Suprapubic skin (tissue), 4 donors: ENCODE results near the gene NAT8L. TPM values are rescaled to one million over a fixed set of nuclear protein-coding genes. Genes with fewer than 3 reads are reported as not detected.

Experiments
- DNase-seq, 2 donors: peaks; one replicate each; pipeline ENCODE4 v3.0.0-alpha.2; 2019; ENCODE audit warnings: low spot score in 2 of 2
- H3K27ac ChIP-seq: fragments of 200-600 bp; sonication (generic); one replicate; pipeline ENCODE4 v1.5.1; 2019
- H3K27me3 ChIP-seq: fragments of 200-600 bp; sonication (generic); one replicate; pipeline ENCODE4 v1.5.1; 2019
- H3K36me3 ChIP-seq: fragments of 200-600 bp; sonication (generic); one replicate; pipeline ENCODE4 v1.5.1; 2019
- H3K4me1 ChIP-seq: fragments of 200-600 bp; sonication (generic); one replicate; pipeline ENCODE4 v1.5.1; 2019
- H3K4me3 ChIP-seq: fragments of 200-600 bp; sonication (generic); one replicate; pipeline ENCODE4 v1.5.1; 2019; ENCODE audit warnings: mild to moderate bottlenecking
- H3K9me3 ChIP-seq: fragments of 200-600 bp; sonication (generic); one replicate; pipeline ENCODE4 v1.5.1; 2019
- CTCF ChIP-seq, 2 donors: fragments of 200-600 bp in 1 of 2; fragments of 450-650 bp in 1 of 2; sonication (generic) in 1 of 2; IDR thresholded peaks; one replicate each; pipeline ENCODE4 v1.5.1; 2016 to 2019; ENCODE audit warnings: antibody characterized with exemption in 2 of 2, mild to moderate bottlenecking in 1 of 2, moderate library complexity in 1 of 2
- EP300 ChIP-seq: sonication (generic); formaldehyde crosslinking; IDR thresholded peaks from one replicate; pipeline ENCODE4 v1.6.1; 2017; ENCODE audit warnings: antibody characterized with exemption
- POLR2A ChIP-seq, 2 donors: fragments of 450-650 bp; IDR thresholded peaks; one replicate each; pipeline ENCODE4 v1.6.1; 2017; ENCODE audit warnings: antibody characterized with exemption in 2 of 2, mild to moderate bottlenecking in 2 of 2, moderate library complexity in 2 of 2
- POLR2AphosphoS5 ChIP-seq, 3 donors: sonication (generic); formaldehyde crosslinking; IDR thresholded peaks; one replicate each; pipeline ENCODE4 v1.6.1; 2017; ENCODE audit warnings: antibody characterized with exemption in 3 of 3
- WGBS: methylation state at CpG from one replicate; pipeline ENCODE4 v1.1.5; 2018; 5-methylcytosine and 5-hydroxymethylcytosine counted together
- total RNA-seq, 4 donors: library from RNA; depleted of rRNA; stranded (reverse); fragments of >200 nt; gene quantifications; one replicate each; pipeline ENCODE4 v1.1.0, GENCODE V29; 2016

The NAT8L gene
- total RNA-seq, 4 donors from 2014 or later, result 1.0 to 2.8 (median 1.6) TPM

GRCh38 chr4:2077537-2078460, 18.7 kb downstream of the NAT8L start:
- Histone ChIP-seq H3K36me3 (no peaks in the 10 kb centered on the region), H3K4me3 (no peak overlapping the region), H3K27me3 (no peaks in the 10 kb centered on the region), H3K27ac (no peak overlapping the region), H3K9me3 (no peaks in the 10 kb centered on the region), H3K4me1 (no peaks in the 10 kb centered on the region)
- 84% methylated on average over 15 of the region's 17 CpGs for WGBS
- DNase-seq, result peak in 1 of 2 donors; percentile 32
- TF ChIP-seq POLR2AphosphoS5 (IDR thresholded peaks at IDR 0.05), result no peak
- no peak for TF ChIP-seq POLR2A (IDR thresholded peaks at IDR 0.05)
- no peak for TF ChIP-seq EP300
- no peak for TF ChIP-seq CTCF (IDR thresholded peaks at IDR 0.05)

GRCh38 chr4:2078584-2078983, 19.5 kb downstream of the NAT8L start:
- WGBS, result 76% methylated on average over 9 of the region's 9 CpGs

GRCh38 chr4:2079006-2079405, 19.9 kb downstream of the NAT8L start:
- no peaks in the 10 kb centered on the region for H3K9me3 ChIP-seq
- no peaks in the 10 kb centered on the region for H3K27me3 ChIP-seq
- no peaks in the 10 kb centered on the region for H3K4me1 ChIP-seq
- 94% methylated on average over 5 of the region's 5 CpGs for WGBS
- no peaks in the 10 kb centered on the region for H3K36me3 ChIP-seq
- H3K4me3 ChIP-seq, result no peak overlapping the region
- DNase-seq, result no peak
- H3K27ac ChIP-seq, result no peak overlapping the region
- TF ChIP-seq CTCF (IDR thresholded peaks at IDR 0.05), result no peak
- no peak for TF ChIP-seq EP300
- TF ChIP-seq POLR2AphosphoS5 (IDR thresholded peaks at IDR 0.05), result no peak
- TF ChIP-seq POLR2A (IDR thresholded peaks at IDR 0.05), result no peak

More at GRCh38 chr4:2078584-2078983, 19.5 kb downstream of the NAT8L start:
- Histone ChIP-seq H3K4me1 (no peaks in the 10 kb centered on the region), H3K36me3 (no peaks in the 10 kb centered on the region), H3K9me3 (no peaks in the 10 kb centered on the region), H3K27ac (no peak overlapping the region), H3K27me3 (no peaks in the 10 kb centered on the region), H3K4me3 (no peak overlapping the region)
- peak in 1 of 2 donors; percentile 16 for DNase-seq
- no peak for TF ChIP-seq EP300
- no peak for TF ChIP-seq POLR2AphosphoS5 (IDR thresholded peaks at IDR 0.05)
- no peak for TF ChIP-seq POLR2A (IDR thresholded peaks at IDR 0.05)
- no peak for TF ChIP-seq CTCF (IDR thresholded peaks at IDR 0.05)

- Histone ChIP-seq H3K9me3 (no peaks in the 10 kb centered on the region), H3K27ac (no peak overlapping the region), H3K4me3 (no peak overlapping the region), H3K36me3 (no peaks in the 10 kb centered on the region), H3K27me3 (no peaks in the 10 kb centered on the region), H3K4me1 (no peaks in the 10 kb centered on the region)
- peak in 1 of 2 donors; percentile 43 for DNase-seq
- 80% methylated on average over 6 of the region's 9 CpGs for WGBS
- TF ChIP-seq CTCF (IDR thresholded peaks at IDR 0.05) (no peak), POLR2A (IDR thresholded peaks at IDR 0.05) (no peak), POLR2AphosphoS5 (IDR thresholded peaks at IDR 0.05) (no peak), EP300 (no peak)
These were observed 20.8 kb downstream of the NAT8L start for GRCh38 chr4:2079926-2080325.

- Histone ChIP-seq H3K27ac (no peak overlapping the region), H3K4me3 (no peak overlapping the region), H3K27me3 (no peaks in the 10 kb centered on the region), H3K36me3 (no peaks in the 10 kb centered on the region), H3K9me3 (no peaks in the 10 kb centered on the region), H3K4me1 (no peaks in the 10 kb centered on the region)
- TF ChIP-seq CTCF (IDR thresholded peaks at IDR 0.05) (no peak), POLR2A (IDR thresholded peaks at IDR 0.05) (no peak)
- WGBS, result 84% methylated on average over 14 of the region's 19 CpGs
- peak; percentile 60 to 74 for DNase-seq
These were observed 21.5 kb downstream of the NAT8L start for GRCh38 chr4:2080429-2081300.
